A673 (cell line): ENCODE data around the gene EMP2. TPM values are rescaled to one million over a fixed set of nuclear protein-coding genes. Genes with fewer than 3 reads are reported as not detected.

Experiments used
- BruUV-seq: library from RNA; stranded (reverse); fragments of 400-500 nt; replicated peaks from 2 replicates; lab custom pipeline; 2021; lab: Mats Ljungman, UMichigan
- CTCF ChIA-PET: fragments of 300-600 bp; sonication (Branson Sonifier 250); formaldehyde crosslinking; loops from one replicate; lab custom pipeline; 2022; ENCODE audit warnings: antibody characterized with exemption; lab: Charles Lee
- POLR2A ChIA-PET: fragments of 300-600 bp; sonication (Branson Sonifier 250); formaldehyde crosslinking; loops from one replicate; lab custom pipeline; 2022; ENCODE audit warnings: antibody characterized with exemption; ENCODE audit not compliant: low non-redundant PET; lab: Charles Lee
- DNase-seq: peaks from one replicate; pipeline ENCODE4 v3.0.0-alpha.2; 2015; ENCODE audit warnings: low spot score
- H3K27ac ChIP-seq: fragments of 200-600 bp; sonication (generic); 2 replicates; pipeline ENCODE4 v1.5.1; 2016; ENCODE audit warnings: mixed run types, low read depth, mild to moderate bottlenecking, mixed read lengths, antibody characterized with exemption, low read length; ENCODE audit not compliant: poor library complexity, severe bottlenecking
- H3K27me3 ChIP-seq: fragments of 200-600 bp; sonication (generic); replicated peaks from 2 replicates; pipeline ENCODE4 v1.6.1; 2017; ENCODE audit warnings: mixed run types, low read depth, mild to moderate bottlenecking, mixed read lengths, antibody characterized with exemption, low read length; ENCODE audit not compliant: insufficient read depth, poor library complexity
- H3K36me3 ChIP-seq: fragments of 200-600 bp; sonication (generic); 2 replicates; pipeline ENCODE4 v1.6.1; 2016; ENCODE audit warnings: mixed run types, mild to moderate bottlenecking, mixed read lengths, antibody characterized with exemption, low read length; ENCODE audit not compliant: insufficient read depth, poor library complexity, severe bottlenecking
- H3K4me1 ChIP-seq: fragments of 200-600 bp; sonication (generic); 2 replicates; pipeline ENCODE4 v1.6.1; 2017; ENCODE audit warnings: mixed run types, mild to moderate bottlenecking, mixed read lengths, antibody characterized with exemption, low read length; ENCODE audit not compliant: insufficient read depth, poor library complexity, severe bottlenecking
- H3K4me3 ChIP-seq: fragments of 200-600 bp; sonication (generic); 2 replicates; pipeline ENCODE4 v1.5.1; 2016; ENCODE audit warnings: low read depth, mixed run types, mild to moderate bottlenecking, mixed read lengths, low read length; ENCODE audit not compliant: poor library complexity, severe bottlenecking
- H3K9me3 ChIP-seq: fragments of 200-600 bp; sonication (generic); 2 replicates; pipeline ENCODE4 v1.6.1; 2016; ENCODE audit warnings: mixed run types, low read depth, mild to moderate bottlenecking, mixed read lengths, antibody characterized with exemption, low read length; ENCODE audit not compliant: poor library complexity, severe bottlenecking
- EZH2 ChIP-seq: fragments of 200-600 bp; sonication (generic); IDR thresholded peaks from 2 replicates; pipeline ENCODE4 v1.6.1; 2017; ENCODE audit warnings: borderline replicate concordance, low read depth, mild to moderate bottlenecking, mixed read lengths, antibody characterized with exemption, low read length; ENCODE audit not compliant: poor library complexity, severe bottlenecking
- intact Hi-C: fragments of 100-400 bp; cut with micrococcal nuclease; formaldehyde crosslinking; loops from one replicate; pipeline ENCODE4 v1.10.0; 2022; ENCODE audit not compliant: unreplicated experiment
- total RNA-seq: library from RNA; stranded (reverse); gene quantifications from 2 replicates; pipeline ENCODE4 v1.2.3, GENCODE V29; 2021
- TF ChIP-seq, protein P1 (sequence below): fragments of 300-800, 200-600 bp; sonication (generic); conservative IDR thresholded peaks from 2 replicates; pipeline ENCODE4 v1.5.1; 2017; ENCODE audit warnings: low read depth, mild to moderate bottlenecking, antibody characterized with exemption, low read length, moderate library complexity, mixed read lengths

EMP2 gene
- total RNA-seq, 1 experiment from 2014 or later = 12.9 TPM

- no peaks in the 10 kb centered on the region for H3K27me3 ChIP-seq
- no peaks in the 10 kb centered on the region for H3K36me3 ChIP-seq
- BruUV-seq = no TSS peak
- CTCF ChIA-PET = no interaction called here
- H3K9me3 ChIP-seq = no peaks in the 10 kb centered on the region
- no peaks in the 10 kb centered on the region for H3K4me1 ChIP-seq
- H3K4me3 ChIP-seq = no peak overlapping the region
- intact Hi-C loops = loop anchor here (10.0 kb wide), 1 partner anchor 56 kb away; the partner anchor contains the start of gene EMP2
- TF ChIP-seq, protein P1, sequence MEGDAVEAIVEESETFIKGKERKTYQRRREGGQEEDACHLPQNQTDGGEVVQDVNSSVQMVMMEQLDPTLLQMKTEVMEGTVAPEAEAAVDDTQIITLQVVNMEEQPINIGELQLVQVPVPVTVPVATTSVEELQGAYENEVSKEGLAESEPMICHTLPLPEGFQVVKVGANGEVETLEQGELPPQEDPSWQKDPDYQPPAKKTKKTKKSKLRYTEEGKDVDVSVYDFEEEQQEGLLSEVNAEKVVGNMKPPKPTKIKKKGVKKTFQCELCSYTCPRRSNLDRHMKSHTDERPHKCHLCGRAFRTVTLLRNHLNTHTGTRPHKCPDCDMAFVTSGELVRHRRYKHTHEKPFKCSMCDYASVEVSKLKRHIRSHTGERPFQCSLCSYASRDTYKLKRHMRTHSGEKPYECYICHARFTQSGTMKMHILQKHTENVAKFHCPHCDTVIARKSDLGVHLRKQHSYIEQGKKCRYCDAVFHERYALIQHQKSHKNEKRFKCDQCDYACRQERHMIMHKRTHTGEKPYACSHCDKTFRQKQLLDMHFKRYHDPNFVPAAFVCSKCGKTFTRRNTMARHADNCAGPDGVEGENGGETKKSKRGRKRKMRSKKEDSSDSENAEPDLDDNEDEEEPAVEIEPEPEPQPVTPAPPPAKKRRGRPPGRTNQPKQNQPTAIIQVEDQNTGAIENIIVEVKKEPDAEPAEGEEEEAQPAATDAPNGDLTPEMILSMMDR = no peak
- TF ChIP-seq EZH2 = no peak
- DNase-seq = no peak
- H3K27ac ChIP-seq = no peak overlapping the region
- POLR2A ChIA-PET = no interaction called here
These were observed 51.8 kb downstream of the EMP2 start for GRCh38 chr16:10528635-10529034.

GRCh38 chr16:10526962-10527361, 53.4 kb downstream of the EMP2 start:
- intact Hi-C loops = loop anchor here (10.0 kb wide), 1 partner anchor 58 kb away; the partner anchor contains the start of gene EMP2
- no TSS peak for BruUV-seq
- Histone ChIP-seq H3K36me3 (no peaks in the 10 kb centered on the region), H3K27ac (no peak overlapping the region), H3K4me3 (no peak overlapping the region), H3K27me3 (no peaks in the 10 kb centered on the region), H3K9me3 (no peaks in the 10 kb centered on the region), H3K4me1 (no peaks in the 10 kb centered on the region)
- CTCF ChIA-PET = no interaction called here
- POLR2A ChIA-PET = no interaction called here
- no peak for TF ChIP-seq EZH2
- TF ChIP-seq, protein P1 = no peak
- no peak for DNase-seq

DNA sequence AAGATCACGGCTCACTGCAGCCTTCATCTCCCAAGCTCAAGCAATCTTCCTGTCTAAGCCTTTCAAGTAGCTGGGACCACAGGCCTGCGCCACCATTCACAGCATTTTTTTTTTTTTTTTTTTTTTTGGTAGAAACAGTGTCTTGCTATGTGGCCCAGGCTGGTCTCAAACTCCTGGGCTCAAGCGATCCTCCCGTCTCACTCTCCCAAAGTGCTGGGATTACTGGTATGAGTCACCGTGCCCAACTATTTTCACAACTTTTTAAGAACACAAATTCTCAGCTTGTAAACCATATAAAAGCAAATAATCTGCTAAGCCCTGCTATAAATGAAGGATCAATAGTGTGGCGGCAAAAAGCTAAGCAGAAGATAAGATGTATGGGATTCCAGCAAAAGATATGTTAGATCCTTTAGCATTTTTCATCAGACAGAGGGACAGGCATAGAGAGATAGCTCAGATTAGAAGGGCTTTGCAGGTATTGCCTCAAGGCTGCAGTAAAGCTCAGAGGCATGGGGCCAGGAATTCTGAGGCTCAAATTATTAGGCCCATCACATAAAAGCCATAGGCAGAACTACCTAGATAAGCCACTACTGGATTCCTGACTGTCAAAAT, 55.1 kb downstream of the EMP2 start:
- Histone ChIP-seq H3K4me1 (no peaks in the 10 kb centered on the region), H3K4me3 (no peak overlapping the region), H3K36me3 (no peaks in the 10 kb centered on the region), H3K27ac (no peak overlapping the region), H3K27me3 (no peaks in the 10 kb centered on the region), H3K9me3 (no peaks in the 10 kb centered on the region)
- intact Hi-C loops = loop anchor here (10.0 kb wide), 1 partner anchor 59 kb away; the partner anchor contains the start of gene EMP2
- ChIA-PET POLR2A (no interaction called here), CTCF (no interaction called here)
- no TSS peak for BruUV-seq
- TF ChIP-seq, protein P1 = no peak
- TF ChIP-seq EZH2 = no peak
- DNase-seq = no peak
